OCI-LY3 (cell line): ENCODE data around the gene PIP4K2B.

Source experiments
- H2AFZ ChIP-seq: fragments of 200-600, 300-600 bp; shearing (Covaris generic); 2 replicates; pipeline ENCODE4 v1.6.0; 2014; ENCODE audit warnings: antibody characterized with exemption, low read depth, low read length
- H3K27ac ChIP-seq: fragments of 200-600, 300-600 bp; sonication (generic); 2 replicates; pipeline ENCODE4 v1.5.1; 2014; ENCODE audit warnings: mild to moderate bottlenecking, low read length, moderate library complexity, mixed read lengths
- H3K27me3 ChIP-seq: fragments of 200-600, 300-600 bp; sonication (generic); 2 replicates; pipeline ENCODE4 v1.6.1; 2014; ENCODE audit warnings: low read depth, low read length, mixed read lengths
- H3K36me3 ChIP-seq: fragments of 200-600, 300-600 bp; sonication (generic); replicated peaks from 2 replicates; pipeline ENCODE3; 2014; ENCODE audit warnings: low read depth, low read length, mixed read lengths
- H3K4me1 ChIP-seq: fragments of 300-600, 200-600 bp; sonication (generic); 2 replicates; pipeline ENCODE4 v1.6.1; 2014; ENCODE audit warnings: low read length, mixed read lengths
- H3K4me2 ChIP-seq: fragments of 200-600, 300-600 bp; sonication (generic); 2 replicates; pipeline ENCODE4 v1.6.1; 2014; ENCODE audit warnings: low read length, mixed read lengths
- H3K4me3 ChIP-seq: fragments of 300-600, 200-600 bp; sonication (generic); 2 replicates; pipeline ENCODE4 v1.5.1; 2014; ENCODE audit warnings: antibody characterized with exemption, mild to moderate bottlenecking, low read length, moderate library complexity
- H3K79me2 ChIP-seq: fragments of 300-600, 200-600 bp; shearing (Covaris generic); 2 replicates; pipeline ENCODE4 v1.6.1; 2014; ENCODE audit warnings: mild to moderate bottlenecking, low read length, mixed read lengths
- H3K9ac ChIP-seq: fragments of 300-600, 200-600 bp; shearing (Covaris generic); 2 replicates; pipeline ENCODE4 v1.6.0; 2014; ENCODE audit warnings: mild to moderate bottlenecking, low read length, moderate library complexity
- H3K9me3 ChIP-seq: fragments of 200-600, 300-600 bp; shearing (Covaris generic); 2 replicates; pipeline ENCODE4 v1.6.1; 2014; ENCODE audit warnings: low read length, mixed read lengths; ENCODE audit not compliant: insufficient read depth
- H4K20me1 ChIP-seq: fragments of 200-600, 300-600 bp; sonication (generic); 2 replicates; pipeline ENCODE4 v1.6.1; 2016; ENCODE audit warnings: low read length, mixed read lengths; ENCODE audit not compliant: insufficient read depth
- EZH2phosphoT487 ChIP-seq: fragments of 200-600 bp; shearing (Covaris generic); IDR thresholded peaks from 2 replicates; pipeline ENCODE4 v1.6.1; 2018; ENCODE audit warnings: antibody characterized with exemption, mixed run types, low read depth
- TF ChIP-seq, protein P1 (sequence below): fragments of 200-600, 300-600 bp; sonication (generic); IDR thresholded peaks from 2 replicates; pipeline ENCODE4 v1.5.1; 2014; ENCODE audit warnings: antibody characterized with exemption, low read length, low read depth

The PIP4K2B gene

DNA sequence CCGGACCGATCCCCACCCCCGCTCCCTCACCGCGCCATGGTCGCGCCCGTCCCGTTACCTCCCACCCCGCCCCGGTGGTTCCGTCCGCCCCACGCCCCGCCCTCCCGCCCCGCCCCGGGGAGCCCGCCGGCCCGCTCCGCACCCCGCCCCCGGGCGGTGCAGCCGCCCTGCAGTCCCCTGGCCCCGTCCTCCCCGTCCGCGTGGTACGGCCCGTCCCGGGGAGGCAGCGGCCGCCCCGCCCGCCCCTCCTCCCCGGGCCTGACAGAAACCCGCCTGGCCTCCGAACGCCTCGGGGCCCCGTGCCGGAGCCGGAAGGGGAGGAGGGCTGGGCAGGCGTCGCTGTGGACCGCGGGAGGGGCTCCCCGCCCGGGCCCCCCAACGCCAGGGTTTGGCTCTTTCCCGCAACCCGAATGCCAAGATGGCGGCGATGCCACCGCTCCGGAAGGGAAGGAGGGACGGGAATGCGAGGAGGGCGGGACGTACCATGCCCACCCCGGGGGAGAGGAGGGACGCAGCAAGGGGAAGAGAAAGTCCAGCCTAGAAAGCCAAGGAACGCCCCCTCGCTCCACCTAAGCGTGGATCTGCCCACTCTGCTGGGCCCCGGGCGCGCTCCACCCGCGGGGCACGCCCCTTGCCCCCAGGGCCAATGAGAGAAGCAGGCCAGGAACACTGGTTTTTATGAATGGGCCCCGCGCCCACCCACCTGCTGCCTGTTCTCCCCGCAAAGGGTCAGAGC lies at the start of gene PIP4K2B:
TSS of gene PIP4K2B (minus strand) at position 56 of the 736 bp plus-strand sequence. CDS start 132 bp downstream, outside the sequence.
- peak within 1 kb of the TSS; percentile 95 for H3K4me3 ChIP-seq
- H3K79me2 ChIP-seq, result peaks cover 39% of the 10 kb centered on the region
- peak within 1 kb of the TSS; percentile 47 for H2AFZ ChIP-seq
- TF ChIP-seq, protein P1, sequence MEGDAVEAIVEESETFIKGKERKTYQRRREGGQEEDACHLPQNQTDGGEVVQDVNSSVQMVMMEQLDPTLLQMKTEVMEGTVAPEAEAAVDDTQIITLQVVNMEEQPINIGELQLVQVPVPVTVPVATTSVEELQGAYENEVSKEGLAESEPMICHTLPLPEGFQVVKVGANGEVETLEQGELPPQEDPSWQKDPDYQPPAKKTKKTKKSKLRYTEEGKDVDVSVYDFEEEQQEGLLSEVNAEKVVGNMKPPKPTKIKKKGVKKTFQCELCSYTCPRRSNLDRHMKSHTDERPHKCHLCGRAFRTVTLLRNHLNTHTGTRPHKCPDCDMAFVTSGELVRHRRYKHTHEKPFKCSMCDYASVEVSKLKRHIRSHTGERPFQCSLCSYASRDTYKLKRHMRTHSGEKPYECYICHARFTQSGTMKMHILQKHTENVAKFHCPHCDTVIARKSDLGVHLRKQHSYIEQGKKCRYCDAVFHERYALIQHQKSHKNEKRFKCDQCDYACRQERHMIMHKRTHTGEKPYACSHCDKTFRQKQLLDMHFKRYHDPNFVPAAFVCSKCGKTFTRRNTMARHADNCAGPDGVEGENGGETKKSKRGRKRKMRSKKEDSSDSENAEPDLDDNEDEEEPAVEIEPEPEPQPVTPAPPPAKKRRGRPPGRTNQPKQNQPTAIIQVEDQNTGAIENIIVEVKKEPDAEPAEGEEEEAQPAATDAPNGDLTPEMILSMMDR, result no peak
- no peak for TF ChIP-seq EZH2phosphoT487
- 0 out of 2 replicates have a peak, but pooled peaks cover 9% of the 10 kb centered on the region for H4K20me1 ChIP-seq
- H3K4me2 ChIP-seq, result peak within 1 kb of the TSS; percentile 98
- H3K27me3 ChIP-seq, result no peaks in the 10 kb centered on the region
- peak within 1 kb of the TSS; percentile 87 for H3K27ac ChIP-seq
- peaks cover 36% of the 10 kb centered on the region for H3K36me3 ChIP-seq
- H3K9me3 ChIP-seq, result no peaks in the 10 kb centered on the region
- peaks cover 17% of the 10 kb centered on the region for H3K4me1 ChIP-seq
- H3K9ac ChIP-seq, result peak within 1 kb of the TSS; percentile 94

DNA sequence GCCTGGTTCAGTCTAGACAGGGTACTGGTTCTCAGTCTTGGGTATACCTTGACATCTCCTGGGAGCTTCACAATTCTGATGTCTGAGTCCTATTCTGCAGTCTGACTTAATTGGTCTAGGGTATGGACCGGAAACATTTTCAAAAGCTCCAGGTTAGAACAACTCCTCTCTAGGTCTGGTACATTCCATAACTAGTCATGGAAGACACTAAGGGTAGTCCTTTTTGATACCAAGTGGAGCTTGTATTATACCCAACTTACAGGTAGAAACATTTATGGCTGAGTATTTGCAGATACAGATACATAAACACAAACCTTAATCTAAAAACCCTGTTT lies 49.2 kb upstream of the PIP4K2B start:
- Histone ChIP-seq H3K4me2 (no peak overlapping the region), H3K79me2 (peaks cover 42% of the 10 kb centered on the region), H3K4me3 (no peak overlapping the region), H3K36me3 (peaks cover 61% of the 10 kb centered on the region), H3K27ac (no peak overlapping the region), H3K9ac (no peak overlapping the region), H3K9me3 (no peaks in the 10 kb centered on the region), H3K27me3 (no peaks in the 10 kb centered on the region), H4K20me1 (peaks cover 52% of the 10 kb centered on the region), H3K4me1 (peaks cover 17% of the 10 kb centered on the region), H2AFZ (no peak overlapping the region)
- TF ChIP-seq, protein P1, result no peak
- no peak for TF ChIP-seq EZH2phosphoT487

DNA sequence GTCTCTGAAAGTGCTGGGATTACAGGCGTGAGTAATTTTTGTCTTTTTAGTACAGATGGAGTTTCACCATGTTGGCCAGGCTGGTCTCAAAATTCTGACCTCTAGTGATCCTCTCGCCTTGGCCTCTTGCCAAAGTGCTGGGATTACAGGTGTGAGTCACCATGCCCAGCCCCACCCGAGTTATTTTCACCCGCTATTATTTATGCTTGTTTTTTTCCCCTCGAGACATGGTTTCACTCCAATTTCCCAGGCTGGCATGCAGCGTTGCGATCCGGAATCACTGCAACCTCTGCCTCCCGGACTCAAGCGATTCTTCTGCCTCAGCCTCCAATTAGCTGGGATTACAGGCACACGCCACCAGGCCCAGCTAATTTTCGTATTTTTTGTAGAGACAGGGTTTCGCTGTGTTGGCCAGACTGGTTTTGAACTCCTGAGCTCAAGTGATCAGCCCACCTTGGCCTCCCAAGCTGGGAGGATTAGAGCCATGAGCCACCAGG lies 45.0 kb upstream of the PIP4K2B start:
- Histone ChIP-seq H3K27ac (no peak overlapping the region), H3K9me3 (no peaks in the 10 kb centered on the region), H3K36me3 (peaks cover 20% of the 10 kb centered on the region), H3K4me1 (no peaks in the 10 kb centered on the region), H3K79me2 (peaks cover 7% of the 10 kb centered on the region; the same call in 1 of the 2 replicates), H2AFZ (no peak overlapping the region), H3K27me3 (no peaks in the 10 kb centered on the region), H3K4me3 (no peak overlapping the region), H3K4me2 (no peak overlapping the region), H4K20me1 (peaks cover 15% of the 10 kb centered on the region), H3K9ac (no peak overlapping the region)
- TF ChIP-seq, protein P1, result no peak
- TF ChIP-seq EZH2phosphoT487, result no peak

DNA sequence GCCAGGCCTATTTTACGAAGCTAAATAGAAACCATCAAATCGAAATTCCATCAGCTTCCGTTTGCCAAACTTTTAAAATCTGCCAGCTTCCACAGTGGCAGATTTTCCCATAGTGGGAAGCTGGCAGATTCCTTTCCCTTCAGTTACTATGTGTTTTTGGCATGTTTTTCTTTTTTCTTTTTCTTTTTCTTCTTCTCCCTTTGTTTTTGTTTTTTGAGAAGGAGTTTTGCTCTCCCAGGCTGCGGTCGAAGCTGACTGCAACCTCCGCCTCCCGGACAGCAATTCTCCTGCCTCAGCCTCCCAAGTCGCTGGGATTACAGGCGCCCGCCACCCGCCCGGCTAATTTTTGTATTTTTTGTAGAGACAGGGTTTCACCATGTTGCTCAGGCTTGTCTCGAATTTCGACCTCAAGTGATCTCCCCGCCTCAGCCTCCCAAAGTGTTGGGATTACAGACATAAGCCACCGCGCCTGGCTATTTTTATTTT lies 26.4 kb upstream of the PIP4K2B start:
- TF ChIP-seq EZH2phosphoT487, result no peak
- TF ChIP-seq, protein P1, result no peak
- no peaks in the 10 kb centered on the region for H3K27me3 ChIP-seq
- H3K4me3 ChIP-seq, result peak overlapping the region; percentile 95
- H3K27ac ChIP-seq, result peak overlapping the region; percentile 82
- no peaks in the 10 kb centered on the region for H3K9me3 ChIP-seq
- peaks cover 32% of the 10 kb centered on the region for H3K79me2 ChIP-seq
- 0 out of 2 replicates have a peak, but pooled peaks cover 4% of the 10 kb centered on the region for H4K20me1 ChIP-seq
- H3K4me1 ChIP-seq, result peaks cover 16% of the 10 kb centered on the region
- H3K9ac ChIP-seq, result peak overlapping the region; percentile 88
- H3K36me3 ChIP-seq, result peaks cover 1% of the 10 kb centered on the region
- H2AFZ ChIP-seq, result 0 out of 2 replicates have a peak overlapping the region, but pooled peaks have one; percentile 62
- H3K4me2 ChIP-seq, result peak overlapping the region; percentile 89
